Spinal cord (tissue), 10 donors: ENCODE data around the gene CLCA2. TPM values are rescaled to one million over a fixed set of nuclear protein-coding genes. Genes with fewer than 3 reads are reported as not detected.

Experiments
- DNase-seq, 6 donors: peaks; one replicate each; pipeline versions ENCODE4 v3.0.0 to v3.0.0-alpha.2; 2013 to 2015; ENCODE audit warnings: low spot score in 6 of 6, low read depth in 4 of 6
- H3K27ac ChIP-seq: one replicate; pipeline ENCODE4 v1.5.1; 2013; ENCODE audit warnings: low read depth, low read length, control low read depth
- H3K27me3 ChIP-seq: one replicate; pipeline ENCODE4 v1.6.1; 2013; ENCODE audit warnings: low read length; ENCODE audit not compliant: control insufficient read depth, insufficient read depth
- H3K36me3 ChIP-seq: one replicate; pipeline ENCODE4 v1.6.1; 2013; ENCODE audit warnings: low read length; ENCODE audit not compliant: control insufficient read depth, insufficient read depth
- H3K4me1 ChIP-seq: one replicate; pipeline ENCODE4 v1.6.1; 2013; ENCODE audit warnings: low read length; ENCODE audit not compliant: control insufficient read depth, insufficient read depth
- H3K4me3 ChIP-seq: one replicate; pipeline ENCODE4 v1.5.1; 2013; ENCODE audit warnings: low read depth, low read length, control low read depth
- H3K9me3 ChIP-seq: one replicate; pipeline ENCODE4 v1.6.1; 2013; ENCODE audit warnings: low read length; ENCODE audit not compliant: control insufficient read depth, insufficient read depth
- WGBS: methylation state at CpG from one replicate; pipeline ENCODE4 v1.1.5; 2013; ENCODE audit warnings: missing lambda C conversion rate; ENCODE audit not compliant: insufficient coverage; 5-methylcytosine and 5-hydroxymethylcytosine counted together
- long read RNA-seq, 4 donors: transcript quantifications; one replicate each; lab custom pipeline, GENCODE V29; 2026
- polyA plus RNA-seq, 2 donors: library from polyadenylated mRNA; unstranded; fragments of 120-200 nt; gene quantifications; one replicate each; pipeline ENCODE4 v1.2.1, GENCODE V29; 2013; ENCODE audit not compliant: insufficient read length in 2 of 2
- total RNA-seq, 2 donors: library from RNA; depleted of rRNA in 1 of 2; stranded (reverse); fragments of 120-200 nt in 1 of 2; fragments of >200 nt in 1 of 2; gene quantifications; one replicate each; pipeline versions ENCODE4 v1.2.3 to v1.2.4, GENCODE V29; 2013 to 2014
- donor health status: healthy.

The CLCA2 gene, protein sequence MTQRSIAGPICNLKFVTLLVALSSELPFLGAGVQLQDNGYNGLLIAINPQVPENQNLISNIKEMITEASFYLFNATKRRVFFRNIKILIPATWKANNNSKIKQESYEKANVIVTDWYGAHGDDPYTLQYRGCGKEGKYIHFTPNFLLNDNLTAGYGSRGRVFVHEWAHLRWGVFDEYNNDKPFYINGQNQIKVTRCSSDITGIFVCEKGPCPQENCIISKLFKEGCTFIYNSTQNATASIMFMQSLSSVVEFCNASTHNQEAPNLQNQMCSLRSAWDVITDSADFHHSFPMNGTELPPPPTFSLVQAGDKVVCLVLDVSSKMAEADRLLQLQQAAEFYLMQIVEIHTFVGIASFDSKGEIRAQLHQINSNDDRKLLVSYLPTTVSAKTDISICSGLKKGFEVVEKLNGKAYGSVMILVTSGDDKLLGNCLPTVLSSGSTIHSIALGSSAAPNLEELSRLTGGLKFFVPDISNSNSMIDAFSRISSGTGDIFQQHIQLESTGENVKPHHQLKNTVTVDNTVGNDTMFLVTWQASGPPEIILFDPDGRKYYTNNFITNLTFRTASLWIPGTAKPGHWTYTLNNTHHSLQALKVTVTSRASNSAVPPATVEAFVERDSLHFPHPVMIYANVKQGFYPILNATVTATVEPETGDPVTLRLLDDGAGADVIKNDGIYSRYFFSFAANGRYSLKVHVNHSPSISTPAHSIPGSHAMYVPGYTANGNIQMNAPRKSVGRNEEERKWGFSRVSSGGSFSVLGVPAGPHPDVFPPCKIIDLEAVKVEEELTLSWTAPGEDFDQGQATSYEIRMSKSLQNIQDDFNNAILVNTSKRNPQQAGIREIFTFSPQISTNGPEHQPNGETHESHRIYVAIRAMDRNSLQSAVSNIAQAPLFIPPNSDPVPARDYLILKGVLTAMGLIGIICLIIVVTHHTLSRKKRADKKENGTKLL
- total RNA-seq (under 1 TPM; 0.06 to 0.10 TPM), polyA plus RNA-seq (under 1 TPM; 0.11 to 0.19 TPM)
- long read RNA-seq, donor 1 = 0 reads
- long read RNA-seq, donor 2 = 0 reads
- long read RNA-seq, donor 3 = 0 reads
- long read RNA-seq, donor 4 = 0 reads

- DNase-seq = no peak
- Histone ChIP-seq H3K9me3 (no peaks in the 10 kb centered on the region), H3K27ac (no peak within 1 kb of the TSS)
Observed at GRCh38 chr1:86423873-86424272, at the start of gene CLCA2. TSS of gene CLCA2 (plus strand) at chr1:86424171. CDS start at chr1:86424248, 77 bp downstream.

DNA sequence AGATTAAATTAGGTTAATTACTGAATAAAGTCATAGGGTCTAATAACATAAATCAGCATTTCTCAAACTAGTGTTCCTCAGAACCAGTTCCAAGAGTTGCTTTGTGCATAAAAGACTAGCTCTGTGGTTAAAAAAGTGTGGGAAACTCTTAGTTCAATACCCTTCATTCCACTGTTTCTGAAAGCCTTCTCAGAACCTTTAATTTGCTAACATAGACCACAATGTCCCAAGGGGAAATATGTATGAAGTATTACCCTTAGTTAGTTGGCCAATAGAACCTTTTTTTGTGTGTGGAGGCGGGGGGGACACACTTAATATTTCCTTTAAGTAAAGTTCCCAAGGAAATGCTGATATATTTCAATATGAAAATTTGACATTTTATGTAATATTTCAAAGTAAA lies 48.3 kb upstream of the CLCA2 start:
- Histone ChIP-seq H3K9me3 (no peaks in the 10 kb centered on the region), H3K27me3 (no peaks in the 10 kb centered on the region), H3K27ac (no peak overlapping the region), H3K4me3 (no peak overlapping the region), H3K36me3 (peaks cover 8% of the 10 kb centered on the region), H3K4me1 (no peaks in the 10 kb centered on the region)
- DNase-seq = no peak
- no CpG with 5 or more reads among the region's 1 CpG for WGBS

More at GRCh38 chr1:86423873-86424272, at the start of gene CLCA2:
- Histone ChIP-seq H3K36me3 (no peaks in the 10 kb centered on the region), H3K4me1 (no peaks in the 10 kb centered on the region), H3K4me3 (no peak within 1 kb of the TSS), H3K27me3 (no peaks in the 10 kb centered on the region)

- WGBS = 91% methylated on average over 1 of the region's 1 CpG
- Histone ChIP-seq H3K27me3 (no peaks in the 10 kb centered on the region), H3K36me3 (peaks cover 8% of the 10 kb centered on the region), H3K4me1 (no peaks in the 10 kb centered on the region), H3K27ac (no peak overlapping the region), H3K9me3 (no peaks in the 10 kb centered on the region), H3K4me3 (no peak overlapping the region)
- DNase-seq = no peak
Observed at GRCh38 chr1:86377341-86377740, 46.6 kb upstream of the CLCA2 start.

DNA sequence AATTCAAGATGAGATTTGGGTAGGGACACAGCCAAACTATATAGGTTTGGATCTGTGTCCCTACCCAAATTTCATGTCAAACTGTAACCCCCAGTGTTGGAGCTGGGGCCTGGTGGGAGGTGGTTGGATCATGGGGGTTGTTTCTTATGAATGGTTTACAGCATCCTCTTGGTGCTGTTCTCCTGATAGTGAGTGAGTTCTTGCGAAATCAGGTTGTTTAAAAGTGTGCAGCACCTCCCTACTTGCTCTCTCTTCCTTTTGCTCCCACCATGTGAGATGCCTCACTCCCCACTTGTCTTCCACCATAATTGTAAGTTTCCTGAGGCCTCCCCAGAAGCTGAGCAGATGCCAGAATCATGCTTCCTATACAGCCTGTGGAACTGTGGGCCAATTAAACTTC lies 45.2 kb upstream of the CLCA2 start:
- no CpG with 5 or more reads among the region's 1 CpG for WGBS
- Histone ChIP-seq H3K4me1 (no peaks in the 10 kb centered on the region), H3K27ac (no peak overlapping the region), H3K9me3 (no peaks in the 10 kb centered on the region), H3K27me3 (no peaks in the 10 kb centered on the region), H3K4me3 (no peak overlapping the region), H3K36me3 (peaks cover 5% of the 10 kb centered on the region)
- no peak for DNase-seq

GRCh38 chr1:86380257-86380861 lies 43.6 kb upstream of the CLCA2 start:
- Histone ChIP-seq H3K27ac (no peak overlapping the region), H3K36me3 (peaks cover 5% of the 10 kb centered on the region), H3K4me3 (no peak overlapping the region), H3K27me3 (no peaks in the 10 kb centered on the region), H3K9me3 (no peaks in the 10 kb centered on the region), H3K4me1 (no peaks in the 10 kb centered on the region)
- peak; percentile 17 to 89 (median 54) for DNase-seq
- WGBS = no CpG with 5 or more reads among the region's 4 CpGs

- 75% methylated on average over 2 of the region's 4 CpGs for WGBS
- no peaks in the 10 kb centered on the region for H3K27me3 ChIP-seq
- H3K9me3 ChIP-seq = no peaks in the 10 kb centered on the region
- no peak for DNase-seq
- no peak overlapping the region for H3K27ac ChIP-seq
- H3K36me3 ChIP-seq = peaks cover 6% of the 10 kb centered on the region
- H3K4me3 ChIP-seq = no peak overlapping the region
- H3K4me1 ChIP-seq = no peaks in the 10 kb centered on the region
Observed at GRCh38 chr1:86381223-86381622, 42.7 kb upstream of the CLCA2 start.

DNA sequence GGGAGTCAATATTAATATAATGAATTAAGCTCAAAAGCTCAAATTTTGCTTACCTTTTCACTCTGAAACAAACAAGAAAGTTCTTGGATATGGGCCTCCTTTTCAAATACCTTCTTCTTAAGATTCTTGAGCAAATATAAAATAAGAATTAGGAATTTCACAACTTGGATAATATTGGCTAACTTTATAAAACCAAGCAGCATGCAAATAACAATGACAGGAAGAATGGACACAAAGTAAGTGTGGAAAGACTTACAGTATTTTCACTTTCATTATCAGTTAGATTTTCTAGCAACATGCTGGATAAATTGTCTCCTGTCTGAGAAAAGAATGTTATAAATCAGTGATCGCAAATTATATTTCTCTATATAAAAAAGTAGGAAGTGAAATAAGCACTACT lies 41.1 kb upstream of the CLCA2 start:
- no peak for DNase-seq
- no peaks in the 10 kb centered on the region for H3K4me1 ChIP-seq
- no peaks in the 10 kb centered on the region for H3K9me3 ChIP-seq
- no peak overlapping the region for H3K4me3 ChIP-seq
- H3K36me3 ChIP-seq = peaks cover 3% of the 10 kb centered on the region
- no peaks in the 10 kb centered on the region for H3K27me3 ChIP-seq
- no peak overlapping the region for H3K27ac ChIP-seq
- no CpG with 5 or more reads among the region's 1 CpG for WGBS

DNA sequence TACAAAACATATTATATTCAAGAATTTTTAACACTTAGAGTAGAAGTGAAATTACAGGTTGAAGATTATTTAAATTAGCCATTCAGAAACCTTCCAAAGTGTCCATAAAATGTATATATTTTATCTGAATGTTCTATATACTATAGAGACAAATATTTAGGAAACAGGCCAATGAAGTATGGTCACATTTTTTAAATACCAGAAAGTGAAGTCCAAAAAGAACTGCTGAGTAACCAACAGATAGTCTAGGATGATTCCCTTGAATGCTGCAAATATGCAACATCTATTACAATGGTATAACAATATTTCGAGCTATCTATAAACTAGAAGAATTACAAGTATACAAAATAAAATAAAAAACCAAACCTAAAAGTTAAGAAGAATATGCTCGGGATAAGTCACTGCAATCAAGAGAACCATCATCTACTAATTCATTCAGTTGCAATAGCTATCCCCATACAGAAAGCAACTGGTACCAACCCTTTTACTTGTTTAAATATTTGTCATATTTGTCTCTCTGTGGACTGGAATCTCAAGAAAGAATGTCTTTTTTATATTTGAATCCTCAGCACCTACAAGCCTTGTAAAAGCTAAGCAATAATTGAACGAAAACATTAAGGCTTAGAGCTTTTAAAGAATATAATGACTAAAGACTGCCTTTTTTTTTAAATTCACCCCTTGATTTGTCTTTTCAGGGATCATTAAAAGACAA lies 35.9 kb upstream of the CLCA2 start:
- no peaks in the 10 kb centered on the region for H3K9me3 ChIP-seq
- DNase-seq = no peak
- no peaks in the 10 kb centered on the region for H3K27me3 ChIP-seq
- no peak overlapping the region for H3K4me3 ChIP-seq
- WGBS = no CpG with 5 or more reads among the region's 3 CpGs
- H3K4me1 ChIP-seq = no peaks in the 10 kb centered on the region
- H3K27ac ChIP-seq = no peak overlapping the region
- peaks cover 3% of the 10 kb centered on the region for H3K36me3 ChIP-seq

GRCh38 chr1:86388777-86389176 lies 35.2 kb upstream of the CLCA2 start:
- H3K36me3 ChIP-seq = peaks cover 3% of the 10 kb centered on the region
- DNase-seq = no peak
- no peaks in the 10 kb centered on the region for H3K4me1 ChIP-seq
- H3K4me3 ChIP-seq = no peak overlapping the region
- no peaks in the 10 kb centered on the region for H3K27me3 ChIP-seq
- no peaks in the 10 kb centered on the region for H3K9me3 ChIP-seq
- no peak overlapping the region for H3K27ac ChIP-seq
